Stimulated activated CD4-positive, alpha-beta T cell treated with anti-CD3 and anti-CD28 coated beads, Interleukin-15, amount 100 ng/mL, for 1 hour (primary cell): ENCODE data around the gene DAGLA.

ENCODE experiments used
- DNase-seq, 2 donors: peaks; one replicate each; pipeline ENCODE4 v3.0.0-alpha.2; 2020; ENCODE audit warnings: low read depth in 1 of 2, low spot score in 1 of 2

Gene DAGLA

GRCh38 chr11:61778357-61778886 is 98.2 kb downstream of the DAGLA start:
- DNase-seq: no peak

GRCh38 chr11:61778920-61779650 is 98.9 kb downstream of the DAGLA start:
- no peak for DNase-seq

- no peak for DNase-seq
Measured at GRCh38 chr11:61779666-61780525, 99.7 kb downstream of the DAGLA start.

- DNase-seq: no peak
Measured at GRCh38 chr11:61780581-61781162, 100.5 kb downstream of the DAGLA start.

GRCh38 chr11:61781585-61781984 is 101.4 kb downstream of the DAGLA start:
- no peak for DNase-seq

- DNase-seq: no peak
Measured at GRCh38 chr11:61782299-61782698, 102.1 kb downstream of the DAGLA start.

- DNase-seq: no peak
Measured at GRCh38 chr11:61782841-61783240, 102.7 kb downstream of the DAGLA start.

GRCh38 chr11:61783717-61784505 is 103.7 kb downstream of the DAGLA start:
- DNase-seq: no peak

- no peak for DNase-seq
Measured at GRCh38 chr11:61784506-61784805, 104.3 kb downstream of the DAGLA start.

GRCh38 chr11:61785837-61786402 is 105.7 kb downstream of the DAGLA start:
- DNase-seq: no peak

GRCh38 chr11:61787928-61788491 is 107.8 kb downstream of the DAGLA start:
- DNase-seq: no peak

GRCh38 chr11:61791737-61792309 is 111.6 kb downstream of the DAGLA start:
- no peak for DNase-seq

- peak; percentile 70 to 76 for DNase-seq
Measured at GRCh38 chr11:61792310-61793082, 112.3 kb downstream of the DAGLA start, which contains the start of the genes FEN1 and TMEM258. Gene FEN1, plus strand, starts transcription at chr11:61792911. Its CDS starts 2,451 bp downstream, at chr11:61795362. Gene TMEM258, minus strand, starts transcription at chr11:61792599. Its CDS starts 41 bp downstream, at chr11:61792558.

GRCh38 chr11:61793083-61793828 is 113.1 kb downstream of the DAGLA start:
- no peak for DNase-seq

GRCh38 chr11:61793829-61794204 is 113.6 kb downstream of the DAGLA start:
- DNase-seq: no peak

GRCh38 chr11:61794579-61794978 is 114.4 kb downstream of the DAGLA start:
- no peak for DNase-seq

- no peak for DNase-seq
Measured at GRCh38 chr11:61795459-61795858, 115.3 kb downstream of the DAGLA start.

- no peak for DNase-seq
Measured at GRCh38 chr11:61795876-61796526, 115.8 kb downstream of the DAGLA start.
